Measurements from ENCODE around the gene SLC39A9. TPM values are rescaled to one million over a fixed set of nuclear protein-coding genes. Genes with fewer than 3 reads are reported as not detected.

Gene SLC39A9
- total RNA-seq, 1 donor from 2014 or later, result 60.9 TPM

DNA sequence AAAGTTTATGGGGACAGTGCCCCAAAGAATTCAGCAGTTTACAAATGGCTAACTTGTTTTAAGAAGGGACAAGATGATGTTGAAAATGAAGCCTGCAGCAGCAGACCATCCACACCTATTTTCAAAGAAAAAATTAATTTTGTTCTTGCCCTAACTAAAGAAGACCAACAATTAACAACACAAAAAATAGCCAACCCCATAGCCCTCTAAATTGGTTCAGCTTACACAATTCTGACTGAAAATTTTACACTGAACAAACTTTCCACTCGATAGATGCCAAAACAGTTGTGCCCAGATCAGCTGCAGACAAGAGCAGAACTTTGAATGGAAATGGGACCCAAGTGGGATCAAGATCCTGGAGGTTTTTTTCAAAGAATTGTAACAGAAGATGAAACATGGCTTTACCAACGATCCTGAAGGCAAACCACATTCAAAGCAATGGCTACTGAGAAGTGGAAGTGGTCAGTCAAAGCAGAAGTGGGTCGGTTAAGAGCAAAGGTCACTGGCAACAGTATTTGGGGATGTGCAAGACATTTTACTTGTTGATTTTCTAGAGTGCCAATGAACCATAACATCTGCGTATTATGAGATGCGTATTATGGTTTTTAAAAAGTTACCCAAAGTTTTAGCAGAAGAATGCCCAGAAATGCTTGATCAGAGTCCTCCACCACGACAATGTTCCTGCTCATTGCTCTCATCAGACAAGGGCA, 30.0 kb downstream of the SLC39A9 start:
- TF ChIP-seq CTCF (conservative IDR thresholded peaks at IDR 0.05), result no peak
- Mint-ChIP-seq H3K4me3 (no peak overlapping the region), H3K27ac (no peak overlapping the region), H3K36me3 (peaks cover 39% of the 10 kb centered on the region), H3K9me3 (no peaks in the 10 kb centered on the region), H3K27me3 (no peaks in the 10 kb centered on the region), H3K4me1 (ENCODE audit: unreplicated experiment) (no peaks in the 10 kb centered on the region)
- DNase-seq (ENCODE audit: extremely low spot score, unreplicated experiment), result no peak

- H3K4me3 Mint-ChIP-seq, result no peak overlapping the region
- no peaks in the 10 kb centered on the region for H3K9me3 Mint-ChIP-seq
- no peak for TF ChIP-seq CTCF (conservative IDR thresholded peaks at IDR 0.05)
- no peak overlapping the region for H3K27ac Mint-ChIP-seq
- H3K36me3 Mint-ChIP-seq, result peaks cover 34% of the 10 kb centered on the region
- H3K27me3 Mint-ChIP-seq, result no peaks in the 10 kb centered on the region
- no peaks in the 10 kb centered on the region for H3K4me1 Mint-ChIP-seq (ENCODE audit: unreplicated experiment)
- DNase-seq (ENCODE audit: extremely low spot score, unreplicated experiment), result no peak
Measured at GRCh38 chr14:69429643-69430042, 31.2 kb downstream of the SLC39A9 start.

- Mint-ChIP-seq H3K27me3 (no peaks in the 10 kb centered on the region), H3K9me3 (no peaks in the 10 kb centered on the region), H3K36me3 (peaks cover 27% of the 10 kb centered on the region), H3K4me3 (no peak overlapping the region), H3K27ac (no peak overlapping the region), H3K4me1 (ENCODE audit: unreplicated experiment) (no peaks in the 10 kb centered on the region)
- TF ChIP-seq CTCF (conservative IDR thresholded peaks at IDR 0.05), result no peak
- no peak for DNase-seq (ENCODE audit: extremely low spot score, unreplicated experiment)
Measured at GRCh38 chr14:69430306-69430939, 31.9 kb downstream of the SLC39A9 start.

DNA sequence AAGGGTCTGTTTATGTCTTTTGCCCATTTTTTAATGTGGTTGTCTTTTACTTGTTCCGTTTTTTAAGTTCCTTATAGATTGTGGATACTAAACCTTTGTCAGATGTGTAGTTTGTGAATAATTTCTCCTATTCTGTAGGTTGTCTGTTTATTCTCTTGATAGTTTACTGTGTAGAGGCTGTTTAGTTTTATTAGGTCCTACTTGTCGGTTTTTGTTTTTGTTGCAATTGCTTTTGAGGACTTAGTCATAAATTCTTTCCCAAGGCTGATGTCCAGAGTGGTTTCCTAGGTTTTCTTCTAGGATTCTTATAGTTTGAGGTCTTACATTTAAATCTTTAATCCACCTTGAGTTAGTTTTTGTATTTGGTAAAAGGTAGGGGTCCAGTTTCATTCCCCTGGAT, 33.9 kb downstream of the SLC39A9 start:
- no peak overlapping the region for H3K4me3 Mint-ChIP-seq
- no peak for DNase-seq (ENCODE audit: extremely low spot score, unreplicated experiment)
- peaks cover 21% of the 10 kb centered on the region for H3K36me3 Mint-ChIP-seq
- no peaks in the 10 kb centered on the region for H3K9me3 Mint-ChIP-seq
- H3K27ac Mint-ChIP-seq, result no peak overlapping the region
- H3K4me1 Mint-ChIP-seq (ENCODE audit: unreplicated experiment), result no peaks in the 10 kb centered on the region
- H3K27me3 Mint-ChIP-seq, result no peaks in the 10 kb centered on the region
- TF ChIP-seq CTCF (conservative IDR thresholded peaks at IDR 0.05), result no peak

GRCh38 chr14:69439521-69440270, 41.2 kb downstream of the SLC39A9 start:
- Mint-ChIP-seq H3K27ac (no peak overlapping the region), H3K36me3 (peaks cover 11% of the 10 kb centered on the region), H3K9me3 (no peaks in the 10 kb centered on the region), H3K4me1 (ENCODE audit: unreplicated experiment) (no peaks in the 10 kb centered on the region), H3K4me3 (no peak overlapping the region), H3K27me3 (no peaks in the 10 kb centered on the region)
- no peak for TF ChIP-seq CTCF (conservative IDR thresholded peaks at IDR 0.05)
- no peak for DNase-seq (ENCODE audit: extremely low spot score, unreplicated experiment)

Measured in type B pancreatic cell (in vitro differentiated cells).